PFSK-1 (cell line): ENCODE measurements around the gene UQCRFS1.

ENCODE experiments used
- POLR2AphosphoS5 ChIP-seq: IDR thresholded peaks from 2 replicates; pipeline ENCODE4 v1.6.1; 2012; ENCODE audit warnings: low read depth, mild to moderate bottlenecking, control low read depth, low read length, moderate library complexity
- SIN3A ChIP-seq: IDR thresholded peaks from 2 replicates; pipeline ENCODE4 v1.6.1; 2012; ENCODE audit warnings: mild to moderate bottlenecking, low read length, moderate library complexity, borderline replicate concordance; ENCODE audit not compliant: insufficient read depth
- TAF1 ChIP-seq: IDR thresholded peaks from 2 replicates; pipeline ENCODE4 v1.6.1; 2012; ENCODE audit warnings: low read length, control low read depth, borderline replicate concordance; ENCODE audit not compliant: insufficient read depth
- TF ChIP-seq, protein P1 (sequence below), 2 experiments: IDR thresholded peaks; 2 replicates each; pipeline versions ENCODE4 v1.6.1 to v1.8.0; 2011 to 2012; ENCODE audit warnings: low read depth in 2 of 2, low read length in 2 of 2, control low read depth in 1 of 2, inconsistent platforms in 1 of 2, mild to moderate bottlenecking in 1 of 2, moderate library complexity in 1 of 2; ENCODE audit not compliant: insufficient read depth in 1 of 2

DNA sequence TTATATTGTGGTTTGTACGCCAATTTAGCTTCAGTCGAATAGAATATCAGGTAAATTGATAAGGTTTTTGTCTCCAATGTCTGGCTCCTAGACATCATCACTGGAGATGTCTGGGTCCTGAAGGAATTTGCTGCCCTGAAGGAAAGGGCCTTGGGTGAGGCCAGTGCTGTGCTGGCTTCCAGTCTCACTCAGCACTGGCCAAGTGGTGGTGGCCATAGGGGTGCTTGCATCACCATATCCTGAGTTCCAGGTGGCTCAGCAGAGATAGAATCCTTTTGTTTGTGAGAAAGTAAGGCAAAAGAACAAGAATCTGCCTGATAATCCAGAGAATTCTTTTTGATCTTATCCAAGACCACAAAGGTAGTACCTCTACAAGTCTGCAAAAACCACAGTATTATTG is 39.1 kb downstream of the UQCRFS1 start:
- TF ChIP-seq SIN3A (no peak), POLR2AphosphoS5 (no peak), TAF1 (no peak)
- TF ChIP-seq, protein P1, sequence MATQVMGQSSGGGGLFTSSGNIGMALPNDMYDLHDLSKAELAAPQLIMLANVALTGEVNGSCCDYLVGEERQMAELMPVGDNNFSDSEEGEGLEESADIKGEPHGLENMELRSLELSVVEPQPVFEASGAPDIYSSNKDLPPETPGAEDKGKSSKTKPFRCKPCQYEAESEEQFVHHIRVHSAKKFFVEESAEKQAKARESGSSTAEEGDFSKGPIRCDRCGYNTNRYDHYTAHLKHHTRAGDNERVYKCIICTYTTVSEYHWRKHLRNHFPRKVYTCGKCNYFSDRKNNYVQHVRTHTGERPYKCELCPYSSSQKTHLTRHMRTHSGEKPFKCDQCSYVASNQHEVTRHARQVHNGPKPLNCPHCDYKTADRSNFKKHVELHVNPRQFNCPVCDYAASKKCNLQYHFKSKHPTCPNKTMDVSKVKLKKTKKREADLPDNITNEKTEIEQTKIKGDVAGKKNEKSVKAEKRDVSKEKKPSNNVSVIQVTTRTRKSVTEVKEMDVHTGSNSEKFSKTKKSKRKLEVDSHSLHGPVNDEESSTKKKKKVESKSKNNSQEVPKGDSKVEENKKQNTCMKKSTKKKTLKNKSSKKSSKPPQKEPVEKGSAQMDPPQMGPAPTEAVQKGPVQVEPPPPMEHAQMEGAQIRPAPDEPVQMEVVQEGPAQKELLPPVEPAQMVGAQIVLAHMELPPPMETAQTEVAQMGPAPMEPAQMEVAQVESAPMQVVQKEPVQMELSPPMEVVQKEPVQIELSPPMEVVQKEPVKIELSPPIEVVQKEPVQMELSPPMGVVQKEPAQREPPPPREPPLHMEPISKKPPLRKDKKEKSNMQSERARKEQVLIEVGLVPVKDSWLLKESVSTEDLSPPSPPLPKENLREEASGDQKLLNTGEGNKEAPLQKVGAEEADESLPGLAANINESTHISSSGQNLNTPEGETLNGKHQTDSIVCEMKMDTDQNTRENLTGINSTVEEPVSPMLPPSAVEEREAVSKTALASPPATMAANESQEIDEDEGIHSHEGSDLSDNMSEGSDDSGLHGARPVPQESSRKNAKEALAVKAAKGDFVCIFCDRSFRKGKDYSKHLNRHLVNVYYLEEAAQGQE (IDR thresholded peaks at IDR 0.05; ENCODE audit: insufficient read depth in 1 of 2, low read depth in 2 of 2, low read length in 2 of 2) = no peak
